HepG2 (cell line): Measurements from ENCODE around the gene ARHGAP29. TPM values are rescaled to one million over a fixed set of nuclear protein-coding genes. Genes with fewer than 3 reads are reported as not detected.

Experiments
- CC2D1A ChIP-seq: sonication (generic); formaldehyde crosslinking; IDR thresholded peaks from 2 replicates; pipeline ENCODE4 v1.8.1; 2023; ENCODE audit warnings: mild to moderate bottlenecking, missing genetic modification reagents
- HDAC2 ChIP-seq: sonication (generic); formaldehyde crosslinking; IDR thresholded peaks from 2 replicates; pipeline ENCODE4 v1.4.0; 2020; ENCODE audit warnings: missing genetic modification reagents
- IRF2 ChIP-seq: IDR thresholded peaks from 2 replicates; pipeline ENCODE4 v1.6.1; 2018; ENCODE audit warnings: missing genetic modification reagents, missing compliant biosample characterization
- NFYB ChIP-seq: sonication (generic); formaldehyde crosslinking; IDR thresholded peaks from 2 replicates; pipeline ENCODE4 v1.4.0; 2020; ENCODE audit warnings: missing genetic modification reagents
- PHF20 ChIP-seq: sonication (generic); formaldehyde crosslinking; IDR thresholded peaks from 2 replicates; pipeline ENCODE4 v1.5.0; 2020; ENCODE audit warnings: mild to moderate bottlenecking, missing genetic modification reagents
- PITX1 ChIP-seq: sonication (generic); formaldehyde crosslinking; IDR thresholded peaks from 2 replicates; pipeline ENCODE4 v1.5.1; 2020; ENCODE audit warnings: mild to moderate bottlenecking, missing genetic modification reagents
- TARDBP ChIP-seq: sonication (generic); formaldehyde crosslinking; IDR thresholded peaks from 2 replicates; pipeline ENCODE4 v1.8.0; 2022; ENCODE audit warnings: mild to moderate bottlenecking, missing genetic modification reagents
- TBP ChIP-seq: sonication (generic); formaldehyde crosslinking; IDR thresholded peaks from 2 replicates; pipeline ENCODE4 v1.5.0; 2020; ENCODE audit warnings: missing genetic modification reagents
- ZNF17 ChIP-seq: sonication (generic); formaldehyde crosslinking; IDR thresholded peaks from 2 replicates; pipeline ENCODE4 v1.5.0; 2020; ENCODE audit warnings: mild to moderate bottlenecking, missing genetic modification reagents
- ZNF547 ChIP-seq: sonication (generic); formaldehyde crosslinking; IDR thresholded peaks from 2 replicates; pipeline ENCODE4 v1.5.1; 2020; ENCODE audit warnings: mild to moderate bottlenecking, missing genetic modification reagents
- ZNF672 ChIP-seq: sonication (generic); formaldehyde crosslinking; IDR thresholded peaks from 2 replicates; pipeline ENCODE4 v1.8.1; 2022; ENCODE audit warnings: missing genetic modification reagents
- polyA plus RNA-seq, 8 experiments: library from polyadenylated mRNA; depleted of rRNA in 3 of 8; stranded (reverse) in 7 of 8; unstranded in 1 of 8; fragments of >200 nt; fragmentation: Illumina TruSeq in 4 of 8; extraction: Trizol in 4 of 8; gene quantifications; 2 replicates each; pipeline versions ENCODE4 v1.2.1 to v1.2.3, GENCODE V29; 2011 to 2016; ENCODE audit warnings: low read depth in 4 of 8, missing spikeins in 1 of 8, mixed read lengths in 1 of 8; ENCODE audit not compliant: insufficient read depth in 1 of 8
- total RNA-seq, 5 experiments: library from RNA; depleted of rRNA; stranded (reverse); fragments of >200 nt; fragmentation: Illumina TruSeq; extraction: Trizol; gene quantifications; 2 replicates each; pipeline ENCODE4 v1.2.3, GENCODE V29; 2016; ENCODE audit warnings: low read depth in 1 of 5
- TF ChIP-seq, protein P1 (sequence below): sonication (generic); formaldehyde crosslinking; IDR thresholded peaks from 2 replicates; pipeline ENCODE4 v1.5.0; 2020; ENCODE audit warnings: mild to moderate bottlenecking, missing genetic modification reagents
- TF ChIP-seq, protein P2 (sequence below): IDR thresholded peaks from 2 replicates; pipeline ENCODE4 v1.6.1; 2016; ENCODE audit warnings: missing genetic modification reagents, missing compliant biosample characterization
- TF ChIP-seq, protein P3 (sequence below): sonication (generic); formaldehyde crosslinking; IDR thresholded peaks from 2 replicates; pipeline ENCODE4 v1.4.0; 2020; ENCODE audit warnings: mild to moderate bottlenecking, missing genetic modification reagents
- TF ChIP-seq, protein P4 (sequence below): sonication (generic); formaldehyde crosslinking; IDR thresholded peaks from 2 replicates; pipeline ENCODE4 v1.8.0; 2023; ENCODE audit warnings: mild to moderate bottlenecking, missing genetic modification reagents

ARHGAP29 gene
- total and polyA plus RNA-seq, 2 of the 13 experiments (the other 11 are each of a cell fraction or from before 2014, with no cell fraction given), result 12.8 to 18.3 TPM

DNA sequence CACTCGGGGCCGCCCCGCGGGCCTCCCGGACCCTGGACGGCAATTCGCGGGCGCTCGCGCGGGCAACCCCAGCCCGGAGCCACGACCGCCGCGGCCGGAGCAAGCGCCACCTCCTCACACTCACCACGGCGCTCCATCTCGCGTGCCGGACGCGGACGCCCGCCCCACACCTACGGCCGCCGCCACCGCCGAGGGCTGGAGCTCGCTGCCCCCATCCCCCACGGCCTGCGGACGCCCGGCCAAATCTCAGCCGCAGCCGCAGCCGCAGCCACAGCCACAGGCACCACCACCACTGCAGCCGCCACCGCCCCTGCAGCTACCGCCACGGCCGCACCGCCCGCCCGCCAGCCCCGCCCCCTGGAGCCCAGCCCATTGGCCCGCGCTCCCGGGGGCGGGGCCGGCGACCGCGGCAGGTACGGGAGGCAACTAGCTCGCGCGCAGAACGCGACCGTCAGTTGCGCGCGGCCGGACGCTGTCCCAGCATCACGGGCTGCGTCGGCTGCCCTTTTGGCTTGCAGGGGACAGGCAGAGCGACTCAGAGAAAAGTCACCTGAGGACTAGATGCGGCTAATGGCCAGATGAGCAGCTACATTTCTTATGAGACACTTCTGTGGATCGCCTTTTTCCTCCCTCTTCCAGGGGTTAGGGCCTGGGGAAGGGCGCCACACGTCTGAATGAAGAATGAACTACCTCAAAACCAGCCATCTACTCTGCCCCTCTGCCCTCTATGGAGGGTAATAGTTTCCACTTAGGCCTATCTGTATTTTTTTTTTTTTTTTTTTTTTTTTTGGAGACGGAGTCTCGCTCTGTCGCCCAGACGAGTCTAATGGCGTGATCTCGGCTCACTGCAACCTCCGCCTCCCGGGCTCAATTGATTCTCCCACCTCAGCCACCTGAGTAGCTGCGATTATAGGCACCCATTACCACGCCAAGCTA is at the start of gene ARHGAP29 (continued):
- TF ChIP-seq PHF20 (peak; percentile 63), ZNF17 (CRISPR knock-in tag) (no peak), TBP (CRISPR knock-in tag) (no peak), IRF2 (CRISPR knock-in tag) (peak; percentile 35; the same call in 1 of the 2 replicates), NFYB (CRISPR knock-in tag) (no peak; the same call in 1 of the 2 replicates), CC2D1A (CRISPR knock-in tag) (no peak), TARDBP (CRISPR knock-in tag) (peak; percentile 72; the same call in 1 of the 2 replicates), PITX1 (CRISPR knock-in tag) (0 out of 2 replicates have a peak, but pooled peaks have one; percentile 17), ZNF547 (CRISPR knock-in tag) (0 out of 2 replicates have a peak, but pooled peaks have one; percentile 29), HDAC2 (CRISPR knock-in tag) (no peak), ZNF672 (no peak)
- TF ChIP-seq, protein P1, sequence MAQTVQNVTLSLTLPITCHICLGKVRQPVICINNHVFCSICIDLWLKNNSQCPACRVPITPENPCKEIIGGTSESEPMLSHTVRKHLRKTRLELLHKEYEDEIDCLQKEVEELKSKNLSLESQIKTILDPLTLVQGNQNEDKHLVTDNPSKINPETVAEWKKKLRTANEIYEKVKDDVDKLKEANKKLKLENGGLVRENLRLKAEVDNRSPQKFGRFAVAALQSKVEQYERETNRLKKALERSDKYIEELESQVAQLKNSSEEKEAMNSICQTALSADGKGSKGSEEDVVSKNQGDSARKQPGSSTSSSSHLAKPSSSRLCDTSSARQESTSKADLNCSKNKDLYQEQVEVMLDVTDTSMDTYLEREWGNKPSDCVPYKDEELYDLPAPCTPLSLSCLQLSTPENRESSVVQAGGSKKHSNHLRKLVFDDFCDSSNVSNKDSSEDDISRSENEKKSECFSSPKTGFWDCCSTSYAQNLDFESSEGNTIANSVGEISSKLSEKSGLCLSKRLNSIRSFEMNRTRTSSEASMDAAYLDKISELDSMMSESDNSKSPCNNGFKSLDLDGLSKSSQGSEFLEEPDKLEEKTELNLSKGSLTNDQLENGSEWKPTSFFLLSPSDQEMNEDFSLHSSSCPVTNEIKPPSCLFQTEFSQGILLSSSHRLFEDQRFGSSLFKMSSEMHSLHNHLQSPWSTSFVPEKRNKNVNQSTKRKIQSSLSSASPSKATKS (CRISPR knock-in tag), result peak; percentile 44; the same call in 1 of the 2 replicates
- TF ChIP-seq, protein P2, sequence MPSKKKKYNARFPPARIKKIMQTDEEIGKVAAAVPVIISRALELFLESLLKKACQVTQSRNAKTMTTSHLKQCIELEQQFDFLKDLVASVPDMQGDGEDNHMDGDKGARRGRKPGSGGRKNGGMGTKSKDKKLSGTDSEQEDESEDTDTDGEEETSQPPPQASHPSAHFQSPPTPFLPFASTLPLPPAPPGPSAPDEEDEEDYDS (CRISPR knock-in tag), result 0 out of 2 replicates have a peak, but pooled peaks have one; percentile 16
- TF ChIP-seq, protein P3, sequence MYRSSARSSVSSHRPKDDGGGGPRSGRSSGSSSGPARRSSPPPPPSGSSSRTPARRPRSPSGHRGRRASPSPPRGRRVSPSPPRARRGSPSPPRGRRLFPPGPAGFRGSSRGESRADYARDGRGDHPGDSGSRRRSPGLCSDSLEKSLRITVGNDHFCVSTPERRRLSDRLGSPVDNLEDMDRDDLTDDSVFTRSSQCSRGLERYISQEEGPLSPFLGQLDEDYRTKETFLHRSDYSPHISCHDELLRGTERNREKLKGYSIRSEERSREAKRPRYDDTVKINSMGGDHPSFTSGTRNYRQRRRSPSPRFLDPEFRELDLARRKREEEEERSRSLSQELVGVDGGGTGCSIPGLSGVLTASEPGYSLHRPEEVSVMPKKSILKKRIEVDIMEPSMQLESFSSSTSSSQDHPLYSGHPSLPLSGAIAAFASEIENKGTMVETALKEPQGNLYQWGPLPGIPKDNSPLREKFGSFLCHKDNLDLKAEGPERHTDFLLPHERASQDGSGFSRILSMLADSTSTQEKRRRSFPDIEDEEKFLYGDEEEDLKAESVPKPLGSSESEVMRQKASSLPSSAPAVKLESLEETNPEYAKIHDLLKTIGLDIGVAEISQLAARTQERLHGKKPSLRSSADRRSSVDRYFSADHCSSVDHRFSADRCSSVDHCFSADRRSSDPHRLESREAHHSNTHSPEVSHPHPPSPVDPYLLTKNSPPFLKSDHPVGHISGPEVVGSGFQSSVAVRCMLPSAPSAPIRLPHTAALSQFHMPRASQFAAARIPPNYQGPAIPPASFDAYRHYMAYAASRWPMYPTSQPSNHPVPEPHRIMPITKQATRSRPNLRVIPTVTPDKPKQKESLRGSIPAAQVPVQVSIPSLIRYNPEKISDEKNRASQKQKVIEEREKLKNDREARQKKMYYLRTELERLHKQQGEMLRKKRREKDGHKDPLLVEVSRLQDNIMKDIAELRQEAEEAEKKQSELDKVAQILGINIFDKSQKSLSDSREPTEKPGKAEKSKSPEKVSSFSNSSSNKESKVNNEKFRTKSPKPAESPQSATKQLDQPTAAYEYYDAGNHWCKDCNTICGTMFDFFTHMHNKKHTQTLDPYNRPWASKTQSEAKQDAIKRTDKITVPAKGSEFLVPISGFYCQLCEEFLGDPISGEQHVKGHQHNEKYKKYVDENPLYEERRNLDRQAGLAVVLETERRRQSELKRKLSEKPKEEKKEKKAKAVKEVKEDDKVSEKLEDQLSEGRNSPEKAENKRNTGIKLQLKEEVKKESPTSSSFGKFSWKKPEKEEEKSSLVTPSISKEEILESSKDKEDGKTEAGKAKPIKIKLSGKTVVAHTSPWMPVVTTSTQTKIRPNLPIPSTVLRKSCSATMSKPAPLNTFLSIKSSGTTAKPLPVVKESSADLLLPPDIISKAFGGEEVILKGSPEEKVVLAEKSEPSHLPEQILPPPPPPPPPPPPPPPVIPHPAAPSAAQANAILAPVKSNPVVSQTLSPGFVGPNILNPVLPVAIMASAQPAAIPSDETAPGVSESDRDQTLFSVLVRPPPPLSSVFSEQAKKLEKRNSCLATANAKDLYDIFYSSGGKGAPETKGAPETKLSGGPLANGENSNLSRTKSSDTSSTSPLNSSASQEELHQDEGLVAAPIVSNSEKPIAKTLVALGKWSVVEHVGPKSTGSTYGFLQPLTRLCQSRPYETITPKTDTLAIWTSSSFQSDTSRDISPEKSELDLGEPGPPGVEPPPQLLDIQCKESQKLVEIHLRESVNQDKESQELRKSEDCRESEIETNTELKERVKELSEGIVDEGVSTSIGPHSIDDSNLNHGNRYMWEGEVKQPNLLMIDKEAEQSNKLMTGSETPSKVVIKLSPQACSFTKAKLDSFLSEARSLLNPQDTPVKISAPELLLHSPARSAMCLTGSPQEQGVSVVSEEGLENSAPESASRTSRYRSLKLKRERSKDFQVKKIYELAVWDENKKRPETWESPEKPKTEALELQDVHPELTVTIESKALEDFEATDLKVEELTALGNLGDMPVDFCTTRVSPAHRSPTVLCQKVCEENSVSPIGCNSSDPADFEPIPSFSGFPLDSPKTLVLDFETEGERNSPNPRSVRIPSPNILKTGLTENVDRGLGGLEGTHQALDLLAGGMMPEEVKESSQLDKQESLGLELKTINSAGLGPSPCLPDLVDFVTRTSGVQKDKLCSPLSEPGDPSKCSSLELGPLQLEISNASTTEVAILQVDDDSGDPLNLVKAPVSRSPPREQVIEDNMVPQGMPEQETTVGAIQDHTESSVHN (CRISPR knock-in tag), result no peak
- TF ChIP-seq, protein P4, sequence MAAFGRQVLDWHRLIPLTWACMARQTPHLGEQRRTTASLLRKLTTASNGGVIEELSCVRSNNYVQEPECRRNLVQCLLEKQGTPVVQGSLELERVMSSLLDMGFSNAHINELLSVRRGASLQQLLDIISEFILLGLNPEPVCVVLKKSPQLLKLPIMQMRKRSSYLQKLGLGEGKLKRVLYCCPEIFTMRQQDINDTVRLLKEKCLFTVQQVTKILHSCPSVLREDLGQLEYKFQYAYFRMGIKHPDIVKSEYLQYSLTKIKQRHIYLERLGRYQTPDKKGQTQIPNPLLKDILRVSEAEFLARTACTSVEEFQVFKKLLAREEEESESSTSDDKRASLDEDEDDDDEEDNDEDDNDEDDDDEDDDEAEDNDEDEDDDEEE, result no peak
